PC-9 (cell line): ENCODE results near the gene CCDC63.

Experiments
- EZH2 ChIP-seq: fragments of 200-600 bp; sonication (generic); IDR thresholded peaks from 2 replicates; pipeline ENCODE4 v1.8.0; 2017; ENCODE audit warnings: antibody characterized with exemption, low read depth
- TF ChIP-seq, protein P1 (sequence below): fragments of 200-600 bp; sonication (generic); conservative IDR thresholded peaks from 2 replicates; pipeline ENCODE4 v1.6.1; 2017; ENCODE audit warnings: mixed run types, antibody characterized with exemption, mild to moderate bottlenecking, moderate library complexity

DNA sequence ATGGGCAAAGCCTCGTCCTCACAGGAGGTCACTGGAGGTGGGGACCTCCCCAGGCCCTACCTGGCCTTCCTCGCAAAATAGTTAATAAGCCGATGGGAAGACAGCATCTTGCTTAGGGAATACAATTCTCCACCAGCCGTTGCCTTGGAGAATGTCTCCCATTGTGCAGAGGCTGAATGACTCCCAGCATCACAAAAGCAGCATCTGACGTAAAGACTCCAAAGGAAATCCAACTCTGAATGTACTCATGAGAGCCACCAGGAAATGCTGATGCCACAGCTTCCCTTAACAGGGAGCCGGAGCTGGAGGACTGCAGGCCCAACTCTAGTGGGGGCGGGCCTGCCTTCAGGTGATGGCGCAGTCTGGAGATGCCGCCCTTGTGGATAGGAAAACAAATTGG lies 15.5 kb downstream of the CCDC63 start:
- TF ChIP-seq EZH2 = no peak
- TF ChIP-seq, protein P1, sequence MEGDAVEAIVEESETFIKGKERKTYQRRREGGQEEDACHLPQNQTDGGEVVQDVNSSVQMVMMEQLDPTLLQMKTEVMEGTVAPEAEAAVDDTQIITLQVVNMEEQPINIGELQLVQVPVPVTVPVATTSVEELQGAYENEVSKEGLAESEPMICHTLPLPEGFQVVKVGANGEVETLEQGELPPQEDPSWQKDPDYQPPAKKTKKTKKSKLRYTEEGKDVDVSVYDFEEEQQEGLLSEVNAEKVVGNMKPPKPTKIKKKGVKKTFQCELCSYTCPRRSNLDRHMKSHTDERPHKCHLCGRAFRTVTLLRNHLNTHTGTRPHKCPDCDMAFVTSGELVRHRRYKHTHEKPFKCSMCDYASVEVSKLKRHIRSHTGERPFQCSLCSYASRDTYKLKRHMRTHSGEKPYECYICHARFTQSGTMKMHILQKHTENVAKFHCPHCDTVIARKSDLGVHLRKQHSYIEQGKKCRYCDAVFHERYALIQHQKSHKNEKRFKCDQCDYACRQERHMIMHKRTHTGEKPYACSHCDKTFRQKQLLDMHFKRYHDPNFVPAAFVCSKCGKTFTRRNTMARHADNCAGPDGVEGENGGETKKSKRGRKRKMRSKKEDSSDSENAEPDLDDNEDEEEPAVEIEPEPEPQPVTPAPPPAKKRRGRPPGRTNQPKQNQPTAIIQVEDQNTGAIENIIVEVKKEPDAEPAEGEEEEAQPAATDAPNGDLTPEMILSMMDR = no peak
